Stimulated activated CD8-positive, alpha-beta memory T cell treated with anti-CD3 and anti-CD28 coated beads, Interleukin-12 subunit alpha, Interleukin-12 subunit beta, amount 100 ng/mL, for 24 hours (primary cell): ENCODE results near the gene ARHGEF33.
"Not testable (repeated sequence)": the region's sequence is repeated elsewhere in the genome, so short reads cannot be mapped to it uniquely, and the experiment has no call there.

Experiments
- DNase-seq: peaks from one replicate; pipeline ENCODE4 v3.0.0-alpha.2; 2020; ENCODE audit errors: extremely low read depth

ARHGEF33 gene

DNA sequence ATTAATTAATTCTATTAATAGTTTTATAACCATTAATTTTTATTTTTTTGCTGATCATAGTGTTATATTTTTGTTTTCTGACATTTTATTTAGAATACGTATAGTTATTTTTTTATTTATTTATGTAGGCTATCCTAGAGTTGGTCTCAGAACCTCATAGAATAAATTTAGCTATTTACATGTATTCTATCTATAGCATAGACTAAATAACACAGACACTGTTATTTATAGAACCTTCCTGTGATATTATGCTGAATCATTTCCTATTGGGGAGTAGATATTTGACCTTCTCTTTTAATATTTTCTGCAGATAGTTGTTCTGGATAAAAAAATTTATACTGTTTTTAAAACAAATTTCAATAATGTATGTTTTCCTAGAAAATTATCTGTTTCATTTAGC lies 20.2 kb downstream of the ARHGEF33 start:
- DNase-seq, result no peak

DNA sequence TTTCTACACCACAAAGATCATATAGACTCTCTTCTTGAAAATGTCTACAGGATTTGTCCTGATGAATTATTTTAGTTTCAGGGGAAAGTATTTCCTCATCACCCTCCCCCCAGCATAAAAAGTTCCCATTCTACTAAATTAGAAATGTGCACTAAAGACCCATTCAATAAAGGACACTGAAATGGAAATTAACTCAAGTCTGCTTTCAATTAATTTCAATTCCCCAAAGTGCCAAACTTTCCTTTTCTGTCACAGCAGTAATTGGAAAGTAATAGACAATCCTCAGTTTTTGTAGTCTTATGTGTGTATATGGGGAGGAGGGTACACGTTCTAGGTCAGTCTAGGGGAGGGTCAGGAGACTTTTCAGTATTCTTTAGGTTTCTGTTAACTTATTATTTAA lies 21.5 kb downstream of the ARHGEF33 start:
- DNase-seq, result no peak

DNA sequence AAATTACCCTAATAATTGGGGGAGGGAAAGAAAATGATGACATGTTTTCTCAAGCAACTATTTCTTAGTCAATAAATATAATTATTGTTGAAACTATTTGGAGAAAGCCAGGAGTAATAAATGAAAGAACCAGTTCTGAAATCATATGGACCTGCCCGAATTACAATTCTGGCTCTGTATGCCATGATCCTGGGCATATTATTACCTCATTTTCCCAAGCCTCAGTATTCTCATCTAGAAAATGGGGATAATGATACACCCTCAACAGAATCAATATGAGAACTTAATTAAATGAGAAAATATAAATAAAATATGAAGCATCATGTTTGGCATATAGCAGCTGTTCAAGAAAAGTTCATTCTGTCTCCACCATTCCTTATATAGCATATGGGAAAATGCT lies 22.9 kb downstream of the ARHGEF33 start:
- no peak for DNase-seq

DNA sequence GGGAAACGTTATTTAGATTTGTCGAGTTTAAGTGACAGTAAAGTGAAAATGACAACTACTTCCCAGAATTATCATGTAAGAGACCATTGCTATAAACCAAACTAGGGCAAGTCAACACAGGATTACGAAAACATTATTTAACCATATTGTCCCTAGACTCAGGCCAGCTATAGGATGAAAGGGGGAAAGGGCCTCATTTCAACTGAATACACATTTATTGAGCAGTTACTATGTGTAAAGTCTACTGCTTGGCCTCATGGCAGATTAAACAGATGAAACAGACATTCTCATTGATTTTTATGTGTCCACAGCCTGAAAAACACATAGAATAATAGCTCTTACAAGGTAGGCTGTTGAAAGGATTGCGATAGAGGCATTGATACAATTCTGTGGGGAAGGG lies 32.7 kb downstream of the ARHGEF33 start:
- no peak for DNase-seq

DNA sequence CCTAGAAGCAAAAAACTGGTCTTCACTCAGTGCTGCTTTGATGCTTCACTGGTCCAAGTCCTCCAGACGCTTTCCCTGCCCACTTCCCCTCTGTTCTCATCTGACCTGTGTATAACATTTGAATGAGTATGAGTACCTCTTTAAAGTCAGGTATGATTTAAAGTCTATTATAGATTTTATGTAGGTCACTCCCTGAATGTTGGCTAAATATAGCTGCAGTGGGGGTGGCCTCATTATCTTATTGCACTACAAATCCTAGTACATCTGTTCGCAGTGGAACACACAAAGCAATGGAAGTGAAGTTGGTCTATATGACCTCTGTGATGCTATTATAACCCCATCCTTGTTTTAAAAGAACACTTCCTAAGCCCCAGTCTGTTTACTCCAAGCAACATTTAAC lies 33.2 kb downstream of the ARHGEF33 start:
- no peak for DNase-seq

DNA sequence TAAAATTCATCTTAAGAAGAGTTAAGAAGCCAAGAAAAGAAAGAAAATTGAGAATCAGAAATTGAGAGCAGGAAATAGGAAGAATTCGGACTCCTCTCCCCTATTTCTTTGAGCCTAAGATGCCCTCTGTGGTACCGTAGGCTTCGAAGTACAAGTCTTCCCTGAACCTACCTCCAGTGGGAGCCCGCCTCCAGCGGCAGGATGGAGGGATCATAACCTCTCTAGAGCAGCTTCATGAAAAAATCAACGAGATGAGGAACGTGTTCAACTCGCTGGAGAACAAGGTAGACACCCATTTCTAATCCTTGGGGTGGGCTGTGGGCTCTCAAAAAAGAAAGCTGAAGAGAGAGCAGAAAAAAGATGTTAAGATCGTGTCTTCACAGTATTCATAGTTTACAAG lies 36.3 kb downstream of the ARHGEF33 start:
- DNase-seq, result no peak

DNA sequence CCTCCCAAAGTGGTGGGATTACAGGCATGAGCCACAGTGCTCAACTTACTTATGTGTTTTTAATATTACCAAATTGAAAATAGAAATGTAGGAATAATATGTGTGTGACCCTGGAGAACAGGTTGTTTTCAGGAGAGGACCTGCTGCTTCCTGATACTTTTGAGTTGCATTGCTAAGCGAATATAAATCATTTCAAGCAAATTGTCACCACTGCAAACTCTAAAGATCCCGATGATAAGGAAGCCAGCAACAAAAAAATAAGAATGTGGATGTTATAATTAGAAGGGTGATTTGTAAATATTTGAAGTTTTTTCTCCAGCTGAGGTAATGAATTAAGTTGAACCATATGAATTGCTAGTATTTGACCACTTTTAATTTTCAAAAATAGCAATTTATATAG lies 40.9 kb downstream of the ARHGEF33 start:
- no peak for DNase-seq

DNA sequence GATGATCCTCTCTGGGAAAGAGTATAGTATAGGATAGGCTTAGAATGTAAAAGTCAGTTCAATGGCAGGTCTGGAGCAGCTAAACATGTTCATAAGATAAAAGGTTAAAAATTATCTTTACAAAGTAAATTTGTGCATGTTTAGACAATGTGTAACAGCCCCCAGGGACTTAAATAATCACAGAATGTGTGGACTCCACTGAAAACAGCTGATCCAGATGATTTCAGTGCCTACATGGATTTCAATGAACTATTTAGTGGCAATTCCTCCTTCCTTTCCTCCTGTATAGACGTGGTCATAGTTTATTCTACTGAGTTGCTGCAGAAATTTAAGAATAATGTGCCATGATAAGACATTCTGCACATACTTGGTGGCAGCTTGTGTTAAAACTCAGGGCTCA lies 42.9 kb downstream of the ARHGEF33 start:
- DNase-seq, result no peak

DNA sequence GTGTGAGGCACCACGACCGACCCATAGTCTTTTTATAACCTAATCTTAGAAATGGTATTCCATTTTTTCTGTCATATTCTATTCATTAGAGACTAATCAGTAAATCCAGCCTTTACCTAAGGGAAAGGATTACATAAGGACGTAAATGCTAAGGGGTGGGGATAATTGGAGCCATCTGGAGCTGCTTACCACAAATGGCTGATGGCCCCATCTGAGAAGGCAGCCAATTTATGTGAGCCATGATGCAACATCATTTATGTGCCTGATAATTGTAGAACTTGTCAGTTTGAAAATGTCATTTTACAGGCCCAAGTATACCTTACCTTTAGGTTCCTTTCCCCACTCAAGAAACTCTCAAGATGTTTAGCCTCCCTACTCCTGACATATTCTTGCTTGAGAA lies 44.0 kb downstream of the ARHGEF33 start:
- DNase-seq, result no peak

DNA sequence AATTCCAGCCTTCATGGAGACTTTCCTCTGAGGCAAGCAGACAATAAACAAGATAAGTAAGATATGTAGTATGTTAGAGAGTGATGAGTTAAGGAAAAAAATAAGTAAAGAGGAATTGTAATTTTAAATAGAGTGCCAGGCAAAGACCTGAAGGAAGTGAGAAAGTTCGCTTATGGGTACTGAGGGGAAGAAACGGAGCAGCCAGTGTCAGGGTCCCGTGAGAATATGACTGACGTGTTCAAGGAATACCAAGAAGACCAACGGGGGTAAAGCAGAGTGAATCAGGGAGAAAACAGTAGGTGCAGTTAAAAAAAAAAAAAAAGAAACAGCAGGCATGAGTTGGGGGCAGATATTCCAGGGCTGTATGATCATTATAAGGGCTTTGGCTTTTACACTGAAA lies 45.1 kb downstream of the ARHGEF33 start:
- no peak for DNase-seq

DNA sequence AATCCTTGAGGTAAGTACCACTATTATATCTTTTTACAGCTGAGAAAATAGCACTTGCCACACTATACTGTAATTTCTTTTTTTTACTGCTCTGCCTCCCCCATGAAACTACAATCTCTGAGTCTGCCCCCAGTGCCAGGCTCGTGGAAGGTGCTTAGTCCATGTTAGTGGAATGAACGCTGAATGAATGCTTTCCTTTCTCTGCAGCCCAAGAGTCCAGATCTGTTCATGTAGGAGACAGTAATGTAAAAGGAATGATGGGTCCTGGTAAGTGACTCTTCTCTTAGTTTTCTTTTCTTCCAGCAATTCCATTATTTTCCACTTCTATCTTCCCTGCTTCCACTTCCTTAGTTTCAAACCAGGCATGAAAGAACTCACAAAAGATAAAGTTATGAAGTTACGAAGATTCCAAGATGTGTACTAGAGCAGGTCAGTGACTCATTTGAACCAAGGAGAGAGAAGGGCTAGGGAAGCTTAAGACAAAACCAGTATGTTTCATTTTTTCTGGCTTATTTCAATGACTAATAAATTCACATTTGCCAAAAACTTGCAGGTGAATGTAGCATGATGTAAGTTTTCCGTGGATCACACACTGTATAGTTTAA lies 46.0 kb downstream of the ARHGEF33 start:
- DNase-seq, result no peak

DNA sequence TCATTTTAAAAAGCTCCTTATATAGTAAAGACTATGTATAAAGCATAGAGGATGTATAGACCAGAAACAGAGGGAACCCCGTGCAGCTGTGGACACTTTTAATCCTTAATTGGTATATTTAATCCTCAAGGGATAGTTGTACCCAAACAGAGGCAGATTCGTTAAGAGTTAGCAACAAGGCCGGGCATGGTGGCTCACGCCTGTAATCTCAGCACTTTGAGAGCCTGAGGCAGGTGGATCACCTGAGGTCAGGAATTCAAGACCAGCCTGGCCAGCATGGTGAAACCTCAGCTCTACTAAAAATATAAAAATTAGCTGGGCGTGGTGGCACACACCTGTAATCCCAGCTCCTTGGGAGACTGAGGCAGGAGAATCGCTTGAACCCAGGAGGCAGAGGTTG lies 46.8 kb downstream of the ARHGEF33 start:
- not testable (repeated sequence) for DNase-seq

DNA sequence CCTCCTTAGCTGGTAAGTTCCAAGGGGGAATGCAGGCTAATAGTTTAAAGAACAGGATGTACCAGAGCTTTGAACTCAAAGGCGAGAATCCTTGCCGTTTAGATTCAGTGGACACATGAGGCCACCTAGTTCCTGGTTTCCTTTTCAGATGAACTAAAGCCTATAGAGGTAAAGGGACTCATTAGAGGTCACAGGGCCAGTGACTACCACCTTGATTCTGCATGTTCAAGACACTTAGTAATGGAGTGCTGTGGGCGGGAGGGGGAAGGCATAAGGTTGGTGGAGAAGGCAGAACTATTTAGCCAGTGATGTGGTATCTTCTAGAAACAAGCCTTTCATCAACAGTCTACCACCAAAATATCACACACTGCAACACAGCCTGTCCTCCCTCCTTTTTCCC lies 47.9 kb downstream of the ARHGEF33 start:
- no peak for DNase-seq

DNA sequence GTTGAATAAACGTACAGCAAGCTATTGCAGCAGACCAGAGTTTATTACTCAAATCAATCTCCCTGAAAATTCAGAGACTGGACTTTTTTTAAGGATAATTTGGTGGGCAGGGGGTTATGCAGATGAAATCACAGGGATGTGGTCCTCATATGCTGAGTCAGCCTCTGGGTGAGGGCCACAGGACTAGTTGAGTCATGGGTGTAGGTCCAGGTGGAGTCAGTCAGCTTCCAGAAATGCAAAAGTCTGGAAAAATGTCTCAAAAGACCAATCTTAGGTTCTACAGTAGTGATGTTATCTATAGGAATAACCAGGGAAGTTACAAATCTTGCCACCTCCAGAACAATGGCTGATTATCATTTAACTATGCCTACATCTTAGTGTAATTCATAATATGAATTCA lies 51.1 kb downstream of the ARHGEF33 start:
- no peak for DNase-seq

DNA sequence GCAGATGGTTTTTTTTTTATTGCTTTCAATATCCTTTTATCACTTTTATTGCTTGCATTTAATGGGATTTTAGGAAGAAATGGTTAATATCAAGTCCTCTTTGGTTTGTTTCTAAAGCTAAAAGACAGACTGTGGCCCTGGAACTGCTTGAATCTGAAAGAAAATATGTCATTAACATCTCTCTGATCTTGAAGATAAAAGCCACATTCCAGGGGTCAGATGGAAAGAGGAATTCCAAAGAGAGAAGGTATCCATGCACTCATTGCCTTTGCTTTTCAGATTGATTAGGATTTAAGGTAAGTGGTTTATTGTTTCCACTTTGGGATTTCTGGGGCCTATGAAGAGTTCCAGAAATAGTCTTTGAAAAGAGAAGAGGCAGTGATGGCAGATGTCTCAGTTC lies 54.1 kb downstream of the ARHGEF33 start:
- no peak for DNase-seq

DNA sequence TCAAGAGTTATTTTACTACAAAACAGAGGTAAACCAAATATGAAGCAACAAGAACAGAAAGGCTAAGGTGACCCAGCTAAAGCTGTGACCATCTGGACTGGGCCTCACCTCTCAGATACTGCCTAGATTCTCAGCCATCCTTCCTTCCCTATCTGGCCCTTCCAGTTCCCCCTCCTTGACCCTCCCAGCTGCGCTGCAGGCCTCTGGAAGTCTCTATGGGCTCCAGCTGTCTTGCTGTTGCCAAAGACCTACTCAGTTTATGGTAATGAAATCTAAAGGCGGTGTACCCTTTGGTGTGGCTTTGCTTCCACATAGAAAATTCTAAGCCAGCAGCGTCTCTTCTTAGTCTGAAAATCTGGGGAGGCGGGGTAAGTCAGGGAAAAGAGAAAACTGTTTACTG lies 55.7 kb downstream of the ARHGEF33 start:
- no peak for DNase-seq

DNA sequence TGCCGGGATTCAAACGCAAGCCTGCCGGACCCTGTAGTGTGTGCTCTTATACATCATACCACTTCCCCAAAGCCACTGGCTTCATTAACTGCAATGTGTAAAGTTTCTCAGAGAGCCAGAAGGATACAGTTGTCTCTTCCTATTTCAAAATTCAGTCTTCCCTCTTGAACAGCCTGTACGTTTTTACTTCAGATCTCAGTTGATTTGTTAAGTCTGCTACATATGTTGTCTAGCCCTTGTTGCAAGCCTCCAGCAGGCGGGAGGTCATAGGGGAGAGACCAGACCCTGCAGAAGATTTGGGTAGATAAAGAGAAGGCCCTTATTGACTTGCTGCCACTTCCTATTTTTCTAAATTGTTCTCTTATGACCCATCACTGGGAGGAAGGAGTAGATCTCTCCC lies 56.2 kb downstream of the ARHGEF33 start:
- no peak for DNase-seq

DNA sequence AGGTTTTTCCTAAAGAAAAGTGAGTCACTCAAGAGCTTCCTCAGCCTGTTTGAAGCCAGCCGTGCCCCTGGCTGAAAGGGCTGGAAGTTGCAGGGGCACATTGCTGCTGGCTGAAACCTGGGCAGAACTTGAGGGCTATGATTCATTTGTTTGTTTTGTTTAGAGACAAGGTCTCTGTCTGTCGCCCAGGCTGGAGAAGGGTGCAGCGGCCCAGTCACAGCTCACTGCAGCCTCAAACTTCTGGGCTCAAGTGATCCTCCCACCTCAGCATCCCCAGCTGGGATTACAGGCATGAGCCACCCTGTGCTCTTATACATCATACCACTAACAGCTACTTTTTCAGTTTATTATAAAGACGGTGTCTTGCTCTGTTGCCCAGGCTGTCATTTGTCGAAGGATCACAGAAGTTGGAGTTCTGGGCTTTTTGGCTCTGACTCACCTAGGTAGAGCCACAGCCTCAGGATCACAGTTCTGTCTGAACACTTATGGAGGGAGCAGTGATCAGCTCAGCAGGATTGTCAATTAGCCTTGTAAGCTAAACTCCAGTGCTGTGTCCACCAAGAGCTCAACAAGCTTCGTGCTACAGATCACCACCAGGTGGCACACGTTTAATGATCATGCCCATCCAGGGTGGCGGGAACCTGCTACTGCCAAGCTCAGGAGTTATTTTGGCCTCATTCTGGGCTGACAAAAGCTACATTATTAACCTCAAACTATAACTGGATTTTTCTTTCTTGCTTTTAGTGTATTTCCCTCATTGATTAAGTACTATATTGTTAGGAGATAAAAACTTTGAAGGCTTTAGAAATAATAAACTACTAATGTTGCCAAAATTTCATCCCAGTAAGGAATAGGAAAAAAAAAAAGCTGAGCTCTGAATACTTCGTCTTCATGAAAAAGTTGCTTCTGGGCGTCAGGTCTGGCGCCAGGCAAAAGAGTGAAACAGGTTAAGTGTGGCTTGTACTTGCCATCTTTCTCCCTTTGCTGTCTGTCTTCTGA lies 57.9 kb downstream of the ARHGEF33 start:
- DNase-seq, result no peak

DNA sequence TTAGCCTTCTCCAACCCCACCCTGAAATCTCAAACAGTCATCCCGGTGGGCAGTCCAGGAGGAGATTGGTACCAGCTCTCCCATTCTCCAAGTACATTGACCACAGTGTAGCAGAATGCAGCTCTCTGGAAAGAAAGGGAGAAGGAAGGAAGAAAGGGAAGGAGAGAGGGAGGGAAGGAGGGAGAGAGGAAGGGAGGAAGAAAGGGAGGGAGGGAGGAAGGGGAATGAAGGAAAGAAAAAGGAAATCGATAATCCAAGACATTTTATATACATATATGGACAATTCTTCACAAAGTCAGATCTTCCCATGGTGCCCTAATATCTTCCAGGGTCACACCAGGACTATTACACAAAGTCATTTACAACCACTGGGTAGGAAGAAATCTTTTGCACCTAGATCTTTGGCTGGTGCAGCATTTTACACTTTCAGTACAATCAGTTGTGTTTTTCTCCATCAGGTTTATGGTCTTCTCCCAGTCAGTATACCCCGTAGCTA lies 58.8 kb downstream of the ARHGEF33 start:
- DNase-seq, result no peak

DNA sequence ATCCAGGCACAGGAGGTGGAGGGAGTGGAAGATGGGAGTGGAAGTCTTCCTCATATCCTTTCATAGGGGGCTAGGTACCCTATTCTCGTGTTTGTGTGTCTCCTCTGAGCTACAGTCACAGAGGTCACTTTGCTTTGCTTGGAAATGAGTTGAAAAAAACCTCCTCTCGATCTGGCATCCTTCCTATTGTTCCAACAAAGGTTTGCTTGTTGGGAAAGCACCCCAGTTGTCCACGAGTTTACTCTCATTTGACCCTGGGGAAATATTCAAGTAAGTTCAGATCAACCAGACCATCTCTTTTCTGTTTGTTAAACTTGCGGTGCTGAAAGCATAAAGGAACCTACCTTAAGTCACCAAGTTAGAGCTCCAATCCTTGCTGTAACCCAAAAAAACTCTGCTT lies 59.3 kb downstream of the ARHGEF33 start:
- DNase-seq, result no peak

DNA sequence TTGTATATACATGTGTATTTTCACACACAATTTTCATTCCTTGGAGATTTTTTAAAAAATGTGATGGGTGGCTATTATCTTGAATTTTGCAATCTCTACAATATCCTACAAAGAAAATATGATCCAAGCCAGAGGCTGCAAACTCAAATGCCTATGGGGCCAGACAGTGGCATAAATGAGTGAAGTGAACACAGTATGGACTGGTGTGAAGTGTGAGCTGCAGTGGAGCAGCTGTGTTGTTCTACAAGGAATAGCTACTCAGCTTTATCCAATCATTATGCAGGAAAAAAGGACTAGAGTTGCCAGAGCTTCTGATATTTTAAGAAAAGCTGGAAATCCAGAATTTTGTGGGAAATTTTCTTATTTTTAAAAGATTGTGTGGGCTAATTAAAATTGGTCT lies 62.1 kb downstream of the ARHGEF33 start:
- no peak for DNase-seq

DNA sequence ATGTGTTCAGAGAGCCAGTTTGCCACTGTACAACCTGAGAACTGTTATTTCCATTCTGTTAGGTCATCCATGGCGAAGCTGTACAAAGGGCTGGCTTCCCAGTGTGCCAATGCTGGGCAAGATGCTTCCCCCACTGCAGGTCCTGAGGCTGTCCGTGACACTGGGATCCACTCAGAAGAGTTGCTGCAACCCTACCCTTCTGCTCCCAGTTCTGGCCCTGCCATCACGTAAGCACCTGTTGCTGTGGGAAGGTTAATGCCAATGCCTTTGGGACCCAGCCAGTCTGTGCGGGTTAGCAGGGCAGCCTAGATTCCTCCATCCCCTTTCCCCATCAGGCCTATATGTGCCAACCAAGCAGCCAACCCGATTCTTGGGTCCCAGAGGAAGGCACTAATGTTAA lies 68.3 kb downstream of the ARHGEF33 start:
- DNase-seq, result no peak

DNA sequence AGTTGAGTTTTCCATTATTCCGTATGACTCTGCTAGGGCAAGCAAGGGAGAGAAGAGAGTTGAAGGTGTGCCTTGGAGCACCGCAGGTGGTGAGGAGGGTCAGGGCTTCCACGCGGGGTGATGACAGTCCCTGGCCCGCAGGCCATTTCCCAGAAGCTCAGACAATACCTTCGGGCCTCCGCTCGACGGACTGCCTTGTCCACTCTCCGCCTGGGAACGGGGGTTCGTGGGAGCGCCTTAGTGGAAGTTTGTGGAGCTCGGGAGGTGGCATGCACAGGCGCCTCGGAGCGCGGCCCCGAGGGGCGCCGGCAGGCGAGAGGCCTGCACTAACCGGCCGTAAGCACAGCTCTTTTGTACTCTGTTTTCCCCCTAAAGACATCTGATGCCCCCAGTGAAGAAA lies 69.8 kb downstream of the ARHGEF33 start:
- DNase-seq, result no peak
